ENCODE measurements around the gene CDK5RAP1.

Gene CDK5RAP1

DNA sequence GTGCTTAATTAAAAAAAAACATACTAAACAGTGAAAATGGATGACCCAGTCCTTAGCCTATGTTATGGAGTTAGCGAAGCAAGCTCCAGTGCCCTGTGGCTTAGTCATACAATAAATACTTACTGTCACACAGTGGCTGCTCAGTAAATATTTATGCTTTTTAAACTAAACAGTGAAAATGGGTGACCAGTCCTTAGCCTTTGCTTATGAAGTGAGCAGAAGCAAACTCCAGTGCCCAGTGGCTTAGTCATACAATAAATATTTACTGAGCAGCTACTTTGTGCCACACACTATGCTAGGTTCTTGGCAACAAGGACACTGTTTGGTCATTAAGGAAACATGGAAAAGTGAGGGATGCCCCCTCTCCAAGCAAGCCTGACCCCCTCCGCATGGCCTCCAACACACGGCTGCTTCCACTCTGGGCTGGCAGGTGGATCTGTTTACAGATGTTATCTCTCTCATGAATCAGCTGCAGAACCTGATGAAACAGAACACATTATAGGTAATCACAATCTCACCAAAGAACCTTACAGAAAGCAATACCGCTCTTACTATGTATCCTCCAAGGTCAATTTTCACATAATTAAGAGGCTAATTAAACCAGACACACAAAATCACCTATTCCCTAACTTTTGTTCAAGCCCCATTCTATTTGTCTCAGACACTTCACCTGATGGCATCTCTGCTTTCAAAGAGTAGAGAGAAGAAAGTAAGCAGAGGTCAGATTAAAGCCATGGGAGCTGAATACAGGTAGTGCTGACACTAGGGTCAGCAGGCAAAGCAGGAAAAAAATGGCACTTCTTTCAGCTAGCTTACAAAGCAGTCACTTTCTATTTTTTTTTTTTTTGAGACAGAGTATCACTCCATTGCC is 27.3 kb downstream of the CDK5RAP1 start:
- no peak for DNase-seq (ENCODE audit: low read depth)
- no peak overlapping the region for H3K4me3 ChIP-seq (ENCODE audit: low read length)

DNA sequence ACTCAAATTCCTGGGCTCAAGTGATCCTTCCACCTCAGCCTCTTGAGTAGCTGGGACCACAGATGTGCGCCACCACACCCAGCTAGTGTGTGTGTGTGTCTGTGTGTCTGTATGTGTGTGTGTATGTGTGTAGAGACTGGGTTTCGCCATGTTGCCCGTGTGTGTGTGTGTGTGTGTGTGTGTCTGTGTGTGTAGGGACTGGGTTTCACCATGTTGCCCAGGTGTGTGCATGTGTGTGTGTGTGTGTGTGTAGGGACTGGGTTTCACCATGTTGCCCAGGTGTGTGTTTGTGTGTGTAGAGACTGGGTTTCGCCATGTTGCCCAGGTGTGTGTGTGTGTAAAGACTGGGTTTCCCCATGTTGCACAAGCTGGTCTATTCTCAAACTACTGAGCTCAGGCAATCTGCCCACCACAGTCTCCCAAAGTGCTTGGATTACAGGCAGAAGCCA is 28.3 kb downstream of the CDK5RAP1 start:
- no peak overlapping the region for H3K4me3 ChIP-seq (ENCODE audit: low read length)
- TF ChIP-seq, protein P1, sequence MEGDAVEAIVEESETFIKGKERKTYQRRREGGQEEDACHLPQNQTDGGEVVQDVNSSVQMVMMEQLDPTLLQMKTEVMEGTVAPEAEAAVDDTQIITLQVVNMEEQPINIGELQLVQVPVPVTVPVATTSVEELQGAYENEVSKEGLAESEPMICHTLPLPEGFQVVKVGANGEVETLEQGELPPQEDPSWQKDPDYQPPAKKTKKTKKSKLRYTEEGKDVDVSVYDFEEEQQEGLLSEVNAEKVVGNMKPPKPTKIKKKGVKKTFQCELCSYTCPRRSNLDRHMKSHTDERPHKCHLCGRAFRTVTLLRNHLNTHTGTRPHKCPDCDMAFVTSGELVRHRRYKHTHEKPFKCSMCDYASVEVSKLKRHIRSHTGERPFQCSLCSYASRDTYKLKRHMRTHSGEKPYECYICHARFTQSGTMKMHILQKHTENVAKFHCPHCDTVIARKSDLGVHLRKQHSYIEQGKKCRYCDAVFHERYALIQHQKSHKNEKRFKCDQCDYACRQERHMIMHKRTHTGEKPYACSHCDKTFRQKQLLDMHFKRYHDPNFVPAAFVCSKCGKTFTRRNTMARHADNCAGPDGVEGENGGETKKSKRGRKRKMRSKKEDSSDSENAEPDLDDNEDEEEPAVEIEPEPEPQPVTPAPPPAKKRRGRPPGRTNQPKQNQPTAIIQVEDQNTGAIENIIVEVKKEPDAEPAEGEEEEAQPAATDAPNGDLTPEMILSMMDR (conservative IDR thresholded peaks at IDR 0.05; ENCODE audit: low read depth, low read length) = no peak
- DNase-seq (ENCODE audit: low read depth) = no peak

More for the DNA sequence above, 27.3 kb downstream of the CDK5RAP1 start:
- TF ChIP-seq, protein P1 (conservative IDR thresholded peaks at IDR 0.05; ENCODE audit: low read depth, low read length) = no peak

DNA sequence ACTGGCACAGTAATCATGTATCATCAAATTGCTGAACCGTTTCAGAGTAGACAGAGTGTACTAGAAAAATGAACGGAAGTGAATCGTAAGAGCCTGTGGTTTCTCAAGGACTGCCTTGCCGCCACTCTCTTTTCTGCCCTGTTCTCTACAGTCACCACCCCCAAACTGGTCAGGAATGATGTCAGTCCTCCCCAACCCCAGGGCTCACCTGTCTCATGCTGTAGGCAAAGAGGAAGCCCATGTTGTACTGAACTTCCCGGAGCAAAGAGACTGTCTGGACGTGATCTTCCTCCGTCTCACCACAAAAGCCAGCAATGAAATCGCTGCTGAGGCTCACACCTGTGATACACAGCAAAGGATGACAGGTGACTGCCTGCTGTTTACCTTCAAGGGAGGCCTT is 31.0 kb downstream of the CDK5RAP1 start:
- DNase-seq (ENCODE audit: low read depth) = no peak
- TF ChIP-seq, protein P1 (conservative IDR thresholded peaks at IDR 0.05; ENCODE audit: low read depth, low read length) = no peak
- no peak overlapping the region for H3K4me3 ChIP-seq (ENCODE audit: low read length)

DNA sequence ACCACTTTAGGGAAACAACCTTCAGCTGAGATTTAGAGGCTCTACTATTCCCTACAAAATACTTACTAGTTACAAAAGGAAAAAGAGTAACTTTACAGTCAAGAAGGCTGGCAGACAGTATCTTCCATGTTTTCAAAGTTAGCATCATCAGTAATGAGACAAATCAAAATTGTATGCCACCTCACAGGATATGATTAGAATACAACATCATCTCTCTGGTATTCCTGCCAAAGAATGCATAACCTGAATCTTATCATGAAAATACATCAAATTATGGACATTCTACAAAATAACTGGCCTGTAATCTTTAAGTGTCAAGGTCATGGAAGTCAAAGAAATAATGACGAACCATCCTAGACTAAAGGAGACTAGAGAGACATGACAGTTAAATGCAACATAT is 38.4 kb downstream of the CDK5RAP1 start:
- no peak for DNase-seq (ENCODE audit: low read depth)
- TF ChIP-seq, protein P1 (conservative IDR thresholded peaks at IDR 0.05; ENCODE audit: low read depth, low read length) = no peak
- H3K4me3 ChIP-seq (ENCODE audit: low read length) = no peak overlapping the region

DNA sequence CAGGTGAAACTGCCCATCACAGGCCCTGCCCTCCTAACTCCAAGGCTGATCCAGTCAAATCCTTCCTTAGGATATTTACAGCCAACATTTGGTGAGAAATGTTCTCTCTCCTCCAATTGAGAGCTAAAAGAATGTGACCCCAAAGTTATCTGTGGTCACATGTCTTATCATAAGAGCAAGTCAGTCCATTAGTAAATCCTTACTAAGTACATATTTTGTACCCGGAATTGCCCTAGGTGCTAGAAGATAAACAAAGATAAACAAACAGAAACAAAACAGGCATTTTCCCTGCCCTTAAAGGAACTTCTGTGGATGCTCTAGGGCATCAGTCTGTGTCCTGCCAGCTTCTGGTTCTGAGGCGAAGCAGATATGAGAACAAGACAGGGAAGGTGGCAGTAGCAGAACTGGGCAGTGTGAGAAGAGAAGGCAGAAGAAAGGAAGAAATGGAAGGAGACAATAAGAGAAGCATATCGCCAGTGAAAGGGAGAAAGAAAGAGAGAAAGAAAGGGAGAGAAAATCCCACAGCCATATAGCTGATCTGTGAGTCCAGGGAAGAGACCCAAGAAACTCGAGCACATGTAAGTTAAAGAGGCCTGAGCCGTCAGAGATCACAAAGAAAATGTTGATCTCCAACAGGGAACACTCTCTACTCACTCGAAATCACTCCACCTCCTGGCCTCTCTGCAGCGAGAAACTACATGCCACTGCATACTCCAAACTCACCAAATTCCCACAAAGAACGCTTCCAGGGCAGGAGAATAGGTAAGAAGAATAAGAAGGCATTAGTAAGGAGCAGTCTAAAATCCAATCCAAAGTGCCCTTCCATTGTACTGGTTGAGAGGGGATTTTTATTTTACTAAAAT is 41.7 kb downstream of the CDK5RAP1 start:
- no peak overlapping the region for H3K4me3 ChIP-seq (ENCODE audit: low read length)
- peak; percentile 30 for DNase-seq (ENCODE audit: low read depth)
- TF ChIP-seq, protein P1 (conservative IDR thresholded peaks at IDR 0.05; ENCODE audit: low read depth, low read length) = peak; percentile 3

DNA sequence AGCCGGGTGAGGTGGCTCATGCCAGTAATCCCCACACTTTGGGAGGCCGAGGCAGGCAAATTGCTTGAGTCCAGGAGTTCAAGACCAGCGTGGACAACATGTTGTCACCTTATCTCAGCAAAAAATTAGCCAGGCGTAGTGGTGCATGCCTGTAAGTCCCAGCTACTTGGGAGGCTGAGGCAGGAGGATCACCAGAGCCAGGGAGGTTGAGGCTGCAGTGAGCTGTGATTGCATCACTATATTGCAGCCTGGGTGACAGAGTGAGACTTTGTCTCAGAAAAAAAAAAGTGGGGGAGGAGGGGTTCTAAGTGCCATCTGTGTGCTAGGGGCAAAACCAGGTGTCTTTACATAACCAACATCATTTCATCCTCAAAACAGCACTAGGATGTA is 48.3 kb downstream of the CDK5RAP1 start:
- DNase-seq (ENCODE audit: low read depth) = no peak
- no peak overlapping the region for H3K4me3 ChIP-seq (ENCODE audit: low read length)
- TF ChIP-seq, protein P1 (conservative IDR thresholded peaks at IDR 0.05; ENCODE audit: low read depth, low read length) = no peak
